Measurements from ENCODE around the gene BAIAP2L2.
"Not testable (repeated sequence)": the region's sequence is repeated elsewhere in the genome, so short reads cannot be mapped to it uniquely, and the experiment has no call there.

The BAIAP2L2 gene

GRCh38 chr22:38080474-38080849, 30.0 kb downstream of the BAIAP2L2 start:
- DNase-seq = no peak

GRCh38 chr22:38079804-38080203, 30.7 kb downstream of the BAIAP2L2 start:
- DNase-seq = no peak

GRCh38 chr22:38079208-38079607, 31.3 kb downstream of the BAIAP2L2 start:
- DNase-seq = not testable (repeated sequence)

GRCh38 chr22:38078046-38078840, 32.2 kb downstream of the BAIAP2L2 start:
- no peak for DNase-seq

GRCh38 chr22:38077595-38077994, 32.9 kb downstream of the BAIAP2L2 start:
- DNase-seq = no peak

GRCh38 chr22:38077096-38077495, 33.4 kb downstream of the BAIAP2L2 start:
- DNase-seq = no peak

GRCh38 chr22:38075961-38076360, 34.5 kb downstream of the BAIAP2L2 start:
- no peak for DNase-seq

GRCh38 chr22:38075105-38075825, 35.2 kb downstream of the BAIAP2L2 start:
- no peak for DNase-seq

- no peak for DNase-seq
These were observed 36.0 kb downstream of the BAIAP2L2 start for GRCh38 chr22:38074181-38075104.

- no peak for DNase-seq
These were observed 37.0 kb downstream of the BAIAP2L2 start for GRCh38 chr22:38073150-38074130.

- no peak for DNase-seq
These were observed 37.9 kb downstream of the BAIAP2L2 start for GRCh38 chr22:38072322-38073149.

GRCh38 chr22:38071421-38072321, 38.8 kb downstream of the BAIAP2L2 start:
- no peak for DNase-seq

- no peak for DNase-seq
These were observed 40.1 kb downstream of the BAIAP2L2 start for GRCh38 chr22:38070250-38070921.

GRCh38 chr22:38069372-38070249, 40.9 kb downstream of the BAIAP2L2 start:
- peak; percentile 70 for DNase-seq

- no peak for DNase-seq
These were observed 41.7 kb downstream of the BAIAP2L2 start for GRCh38 chr22:38068641-38069371.

- DNase-seq = no peak
These were observed 42.6 kb downstream of the BAIAP2L2 start for GRCh38 chr22:38067761-38068360.

- no peak for DNase-seq
These were observed 43.5 kb downstream of the BAIAP2L2 start for GRCh38 chr22:38067028-38067415.
